ENCODE measurements around the gene TBX21.

The TBX21 gene

DNA sequence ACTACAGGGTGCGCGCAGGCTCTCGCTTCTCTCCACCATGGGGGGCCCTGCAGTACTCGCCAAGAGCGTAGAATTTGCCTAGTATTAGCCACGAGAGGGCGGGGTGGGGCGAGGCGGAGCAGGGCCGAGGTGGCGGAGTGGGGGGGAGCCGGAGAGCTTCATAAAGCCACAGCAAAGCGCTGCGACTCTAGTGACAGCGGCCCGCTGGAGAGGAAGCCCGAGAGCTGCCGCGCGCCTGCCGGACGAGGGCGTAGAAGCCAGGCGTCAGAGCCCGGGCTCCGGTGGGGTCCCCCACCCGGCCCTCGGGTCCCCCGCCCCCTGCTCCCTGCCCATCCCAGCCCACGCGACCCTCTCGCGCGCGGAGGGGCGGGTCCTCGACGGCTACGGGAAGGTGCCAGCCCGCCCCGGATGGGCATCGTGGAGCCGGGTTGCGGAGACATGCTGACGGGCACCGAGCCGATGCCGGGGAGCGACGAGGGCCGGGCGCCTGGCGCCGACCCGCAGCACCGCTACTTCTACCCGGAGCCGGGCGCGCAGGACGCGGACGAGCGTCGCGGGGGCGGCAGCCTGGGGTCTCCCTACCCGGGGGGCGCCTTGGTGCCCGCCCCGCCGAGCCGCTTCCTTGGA lies at the start of gene TBX21:
TSS of gene TBX21 (plus strand) at position 190 of the 627 bp plus-strand sequence. CDS start at position 409, 219 bp downstream.
- in situ Hi-C loops (cut with MboI; ENCODE audit: low sequenced_read_pairs) = no loop called here

DNA sequence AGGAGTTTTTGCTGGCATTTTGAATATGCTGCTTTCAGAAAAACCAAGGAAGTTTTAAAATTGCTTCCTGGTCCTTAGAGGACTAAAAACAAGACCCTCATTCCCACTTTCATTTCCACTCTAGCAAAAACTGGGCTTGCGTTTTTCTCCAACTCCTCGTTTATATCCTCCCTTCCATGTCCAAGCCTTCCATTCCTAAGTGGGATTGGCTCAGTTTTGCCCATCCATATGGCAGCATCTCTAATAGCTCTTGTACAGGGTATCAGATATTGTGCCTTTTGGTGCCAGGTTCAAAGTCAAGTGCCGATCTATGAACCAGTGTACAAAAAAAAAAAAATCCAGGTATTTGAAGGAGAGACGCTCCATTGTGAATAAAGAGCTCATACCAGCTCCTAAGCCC lies 49.0 kb upstream of the TBX21 start:
- in situ Hi-C loops (cut with MboI; ENCODE audit: low sequenced_read_pairs) = no loop called here

DNA sequence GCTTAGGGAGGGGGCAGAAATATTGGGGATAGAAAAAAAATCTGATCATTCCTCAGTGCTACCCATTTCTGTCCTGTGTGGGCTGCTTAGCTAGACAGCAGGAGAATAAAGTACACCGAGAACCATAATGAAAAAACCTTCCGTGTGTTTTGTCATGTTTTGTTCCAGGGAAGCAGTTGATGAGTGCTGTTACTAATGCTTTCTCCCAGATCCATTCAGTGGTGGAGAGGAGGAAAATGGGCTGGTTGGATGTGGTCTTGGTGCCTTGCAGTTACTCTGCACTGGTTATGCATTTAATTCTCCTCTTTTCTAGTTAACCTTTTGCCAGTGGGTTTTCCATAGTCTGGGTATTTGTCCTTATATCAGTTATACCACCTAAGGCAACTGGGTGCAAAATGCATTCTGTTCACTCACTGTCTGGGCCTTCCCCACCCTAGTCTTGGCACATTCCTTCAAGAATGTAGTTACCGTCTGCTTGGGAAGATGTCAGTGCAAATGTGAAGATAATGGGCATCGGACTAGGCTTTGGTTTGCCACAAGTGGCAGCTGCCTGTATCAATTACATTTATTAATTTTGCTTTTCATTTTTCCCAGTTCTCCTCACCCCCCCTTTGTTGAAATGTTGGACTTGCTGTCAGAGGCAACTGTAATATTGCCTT lies 48.4 kb upstream of the TBX21 start:
- in situ Hi-C loops (cut with MboI; ENCODE audit: low sequenced_read_pairs) = no loop called here

GRCh38 chr17:47685556-47686275 lies 47.3 kb upstream of the TBX21 start:
- in situ Hi-C loops (cut with MboI; ENCODE audit: low sequenced_read_pairs) = no loop called here

GRCh38 chr17:47686276-47686635 lies 46.8 kb upstream of the TBX21 start:
- in situ Hi-C loops (cut with MboI; ENCODE audit: low sequenced_read_pairs) = no loop called here

GRCh38 chr17:47686664-47687327 lies 46.2 kb upstream of the TBX21 start:
- in situ Hi-C loops (cut with MboI; ENCODE audit: low sequenced_read_pairs) = no loop called here

DNA sequence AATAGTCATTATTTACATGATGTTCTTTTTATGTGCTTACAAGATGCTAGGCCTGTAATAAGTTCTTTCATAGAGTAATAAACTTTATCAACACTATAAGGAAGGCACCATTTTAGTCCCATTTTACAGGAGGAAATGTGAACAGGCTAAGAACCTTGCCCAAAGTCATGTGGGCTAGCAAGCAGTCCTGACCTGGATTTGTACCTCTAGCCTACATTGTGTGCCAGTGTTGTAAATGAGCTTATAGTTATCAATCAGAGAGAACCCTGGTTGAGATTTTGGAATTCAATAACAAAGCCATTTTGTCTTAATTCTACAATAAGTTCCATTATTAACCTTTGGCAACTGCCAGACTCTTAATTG lies 45.7 kb upstream of the TBX21 start:
- in situ Hi-C loops (cut with MboI; ENCODE audit: low sequenced_read_pairs) = no loop called here

- in situ Hi-C loops (cut with MboI; ENCODE audit: low sequenced_read_pairs) = no loop called here
These were observed 45.3 kb upstream of the TBX21 start for GRCh38 chr17:47687748-47688147.

GRCh38 chr17:47690121-47690520 lies 42.9 kb upstream of the TBX21 start:
- in situ Hi-C loops (cut with MboI; ENCODE audit: low sequenced_read_pairs) = no loop called here

GRCh38 chr17:47692137-47692894 lies 40.7 kb upstream of the TBX21 start:
- in situ Hi-C loops (cut with MboI; ENCODE audit: low sequenced_read_pairs) = no loop called here

- in situ Hi-C loops (cut with MboI; ENCODE audit: low sequenced_read_pairs) = no loop called here
These were observed 39.9 kb upstream of the TBX21 start for GRCh38 chr17:47692895-47693730.

DNA sequence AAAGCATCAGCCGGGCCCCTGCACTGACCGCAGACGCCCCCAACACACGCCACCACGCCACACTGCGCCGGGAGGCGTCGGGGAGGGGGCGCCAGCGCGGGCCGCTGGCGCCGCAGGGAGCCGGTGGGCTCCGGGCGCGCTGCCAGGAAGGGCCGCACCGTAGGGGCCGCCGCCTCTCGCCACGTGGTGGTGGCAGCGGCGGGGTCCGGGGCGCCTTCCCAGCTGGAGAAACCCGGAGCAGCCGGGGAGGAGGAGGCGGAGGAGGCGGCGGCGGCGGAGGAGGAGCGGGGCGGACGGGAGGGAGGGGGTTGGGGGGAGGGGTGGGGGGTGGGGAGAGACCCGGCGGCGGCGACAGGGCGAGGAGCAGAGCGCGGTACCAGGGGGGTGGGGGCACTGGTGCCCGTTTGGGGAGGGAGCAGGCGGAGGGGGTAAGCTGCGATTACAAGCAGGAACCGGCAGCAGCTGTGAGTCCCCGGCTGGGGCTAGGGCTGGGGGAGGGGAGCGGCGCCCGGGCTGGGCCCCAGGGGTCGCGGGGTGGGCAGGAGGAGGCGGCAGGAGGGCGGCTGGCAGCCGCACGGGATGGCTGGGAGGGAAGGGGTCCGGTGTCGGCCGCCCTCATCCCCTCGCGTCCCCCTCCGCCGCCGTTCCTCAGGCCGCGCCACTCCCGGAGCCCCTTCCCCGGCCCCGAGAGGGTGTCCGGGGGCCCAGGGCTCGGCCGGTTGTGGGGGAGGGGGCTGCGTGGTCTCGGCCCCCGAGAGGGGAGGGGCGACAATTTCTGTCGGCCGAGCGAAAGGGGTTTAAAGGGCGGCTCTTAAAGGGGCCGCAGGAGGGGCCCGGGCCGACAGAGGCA lies 39.1 kb upstream of the TBX21 start, which contains the start of gene TBKBP1:
TSS of gene TBKBP1 (plus strand) at position 431 of the 850 bp plus-strand sequence. CDS start 1,952 bp downstream, outside the sequence.
- in situ Hi-C loops (cut with MboI; ENCODE audit: low sequenced_read_pairs) = no loop called here

GRCh38 chr17:47694581-47695428 lies 38.2 kb upstream of the TBX21 start:
- in situ Hi-C loops (cut with MboI; ENCODE audit: low sequenced_read_pairs) = no loop called here

DNA sequence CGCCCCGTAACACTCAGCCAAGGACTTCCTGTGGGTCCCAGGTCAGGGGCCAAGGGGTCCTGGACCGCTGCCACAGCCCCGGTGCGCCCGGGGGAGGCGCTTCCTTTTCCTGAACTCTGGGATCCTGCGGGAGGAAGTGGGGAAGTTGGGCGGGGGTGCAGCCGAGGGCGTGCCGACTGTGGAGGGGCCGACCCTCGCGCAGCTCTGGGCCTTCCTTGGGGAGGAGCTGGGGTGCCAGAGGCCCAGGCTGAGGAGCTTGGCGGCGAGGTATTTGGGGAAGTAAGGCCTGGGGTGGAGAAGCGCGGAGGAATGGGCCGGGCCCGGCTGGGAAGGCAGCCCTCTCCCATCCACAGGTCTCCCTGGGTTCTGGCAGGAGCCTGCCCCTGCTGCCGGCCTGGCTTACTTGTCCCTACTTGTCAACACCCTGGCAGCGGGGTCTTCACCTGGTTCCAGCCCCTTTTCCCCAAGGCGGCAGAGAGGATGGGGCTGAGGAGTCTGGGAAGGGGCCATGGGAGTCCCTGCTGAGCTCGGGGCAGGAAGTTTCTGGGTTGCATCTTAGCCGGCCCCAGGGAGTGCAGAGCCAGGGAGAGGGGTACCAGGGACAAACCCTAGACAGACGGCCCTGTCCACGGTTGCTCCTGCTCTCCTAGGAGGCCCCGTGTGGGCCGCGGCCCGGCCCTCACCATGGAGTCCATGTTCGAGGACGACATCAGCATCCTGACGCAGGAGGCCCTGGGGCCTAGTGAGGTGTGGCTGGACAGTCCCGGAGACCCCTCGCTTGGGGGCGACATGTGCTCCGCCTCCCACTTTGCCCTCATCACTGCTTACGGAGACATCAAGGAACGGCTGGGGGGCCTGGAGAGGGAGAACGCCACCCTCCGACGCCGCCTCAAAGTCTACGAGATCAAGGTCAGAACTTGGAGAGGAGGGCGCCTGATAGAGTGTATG lies 37.3 kb upstream of the TBX21 start:
- in situ Hi-C loops (cut with MboI; ENCODE audit: low sequenced_read_pairs) = no loop called here

GRCh38 chr17:47696717-47697642 lies 36.1 kb upstream of the TBX21 start:
- in situ Hi-C loops (cut with MboI; ENCODE audit: low sequenced_read_pairs) = no loop called here

All from HL-60/S4 (cell line).